Measurements from ENCODE around the gene TMEM198.
A peak's percentile ranks its signal among the peaks of the same experiment; 100 is the strongest.

DNA sequence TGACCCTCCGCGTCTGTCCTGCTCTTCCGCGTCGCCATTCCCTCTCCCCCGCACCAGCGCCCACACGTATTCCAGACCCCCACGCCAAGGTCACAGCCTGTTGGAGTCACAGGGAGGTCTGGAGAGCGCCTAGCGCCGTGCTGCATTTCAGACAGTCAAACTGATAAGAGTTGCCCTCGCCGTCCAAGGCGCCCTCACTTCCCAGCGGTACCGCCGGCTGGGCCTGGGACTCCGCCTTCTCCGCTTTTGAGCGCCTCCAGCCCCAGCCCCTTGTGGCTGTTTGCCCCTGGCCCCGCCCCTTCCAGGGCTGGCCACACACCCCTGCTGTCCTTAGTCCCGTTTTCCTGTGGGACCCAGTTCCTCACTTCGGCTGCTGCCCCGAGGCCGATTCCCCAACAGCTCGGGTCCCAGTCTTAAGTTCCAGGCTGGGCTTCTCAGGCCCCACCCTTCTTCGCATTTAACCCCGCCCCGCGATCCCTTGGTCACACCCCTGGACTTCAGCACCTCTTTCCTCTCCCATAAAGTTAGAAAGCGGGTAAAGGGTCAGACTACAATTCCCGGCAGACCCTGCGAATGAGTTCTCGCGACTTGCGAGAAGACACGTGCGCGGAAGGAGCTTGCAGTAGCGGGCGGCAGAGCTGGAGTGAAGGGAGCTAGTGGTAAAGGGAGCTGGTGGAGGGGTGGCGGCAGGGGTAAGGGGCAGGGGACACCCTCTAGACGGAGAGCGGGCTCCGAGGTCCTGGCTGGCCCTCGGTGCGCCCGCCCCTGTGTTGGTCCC, 45.4 kb upstream of the TMEM198 start, which contains the start of gene GMPPA:
- TF ChIP-seq TAF1 (IDR thresholded peaks at IDR 0.05; ENCODE audit: borderline replicate concordance, low read depth, low read length) (peak; percentile 90), POLR2A (IDR thresholded peaks at IDR 0.05; ENCODE audit: low read depth, low read length) (peak; percentile 88)
